Loucy (cell line): ENCODE data around the gene TRIM67.
A peak's percentile ranks its signal among the peaks of the same experiment; 100 is the strongest.

Source experiments
- H2AFZ ChIP-seq: fragments of 200-600 bp; sonication (generic); 2 replicates; pipeline ENCODE4 v1.6.0; 2016; ENCODE audit warnings: antibody characterized with exemption, mild to moderate bottlenecking, low read length, moderate library complexity
- H3F3A ChIP-seq: fragments of 200-600 bp; 2 replicates; pipeline ENCODE4 v1.6.0; 2016; ENCODE audit warnings: antibody characterized with exemption, low read depth, mild to moderate bottlenecking
- H3K27me3 ChIP-seq: fragments of 200-600 bp; sonication (generic); 2 replicates; pipeline ENCODE4 v1.6.1; 2014; ENCODE audit warnings: low read length, mild to moderate bottlenecking; ENCODE audit not compliant: insufficient read depth, poor library complexity, severe bottlenecking
- H3K36me3 ChIP-seq: fragments of 200-600 bp; sonication (generic); 2 replicates; pipeline ENCODE4 v1.6.1; 2016; ENCODE audit warnings: low read length; ENCODE audit not compliant: insufficient read depth
- H3K4me1 ChIP-seq: fragments of 200-600 bp; sonication (generic); 2 replicates; pipeline ENCODE4 v1.5.1; 2014; ENCODE audit warnings: low read length, mild to moderate bottlenecking; ENCODE audit not compliant: insufficient read depth, poor library complexity, severe bottlenecking
- H3K4me2 ChIP-seq: fragments of 200-600 bp; sonication (generic); 2 replicates; pipeline ENCODE4 v1.6.0; 2014; ENCODE audit warnings: antibody characterized with exemption, low read length, low read depth, mild to moderate bottlenecking; ENCODE audit not compliant: poor library complexity, severe bottlenecking
- H3K4me3 ChIP-seq: fragments of 200-600 bp; sonication (generic); 2 replicates; pipeline ENCODE4 v1.5.1; 2014; ENCODE audit warnings: low read length, mild to moderate bottlenecking, mixed read lengths; ENCODE audit not compliant: poor library complexity, severe bottlenecking
- H3K79me2 ChIP-seq: fragments of 200-600 bp; sonication (generic); 2 replicates; pipeline ENCODE4 v1.6.1; 2014; ENCODE audit warnings: low read length; ENCODE audit not compliant: insufficient read depth
- H3K9ac ChIP-seq: fragments of 200-600 bp; sonication (generic); 2 replicates; pipeline ENCODE4 v1.6.0; 2014; ENCODE audit warnings: mild to moderate bottlenecking, low read depth, low read length, moderate library complexity; ENCODE audit not compliant: poor library complexity, severe bottlenecking
- H3K9me2 ChIP-seq: fragments of 200-600 bp; sonication (generic); replicated peaks from 2 replicates; pipeline ENCODE4 v1.6.1; 2016; ENCODE audit warnings: low read depth, low read length, mixed read lengths
- H3K9me3 ChIP-seq: fragments of 200-600 bp; sonication (generic); 2 replicates; pipeline ENCODE4 v1.6.1; 2014; ENCODE audit warnings: mild to moderate bottlenecking, antibody characterized with exemption, low read length, low read depth; ENCODE audit not compliant: insufficient read depth
- H4K20me1 ChIP-seq: fragments of 200-600 bp; sonication (generic); 2 replicates; pipeline ENCODE4 v1.6.0; 2014; ENCODE audit warnings: antibody characterized with exemption, low read length, mild to moderate bottlenecking; ENCODE audit not compliant: insufficient read depth, poor library complexity, severe bottlenecking
- EZH2phosphoT487 ChIP-seq: fragments of 200-600 bp; IDR thresholded peaks from 2 replicates; pipeline ENCODE4 v1.6.1; 2018; ENCODE audit warnings: antibody characterized with exemption, mild to moderate bottlenecking, moderate library complexity, borderline replicate concordance
- TF ChIP-seq, protein P1 (sequence below): fragments of 200-600 bp; sonication (generic); conservative IDR thresholded peaks from 2 replicates; pipeline ENCODE4 v1.5.1; 2014; ENCODE audit warnings: mild to moderate bottlenecking, antibody characterized with exemption, low read length

TRIM67 gene

DNA sequence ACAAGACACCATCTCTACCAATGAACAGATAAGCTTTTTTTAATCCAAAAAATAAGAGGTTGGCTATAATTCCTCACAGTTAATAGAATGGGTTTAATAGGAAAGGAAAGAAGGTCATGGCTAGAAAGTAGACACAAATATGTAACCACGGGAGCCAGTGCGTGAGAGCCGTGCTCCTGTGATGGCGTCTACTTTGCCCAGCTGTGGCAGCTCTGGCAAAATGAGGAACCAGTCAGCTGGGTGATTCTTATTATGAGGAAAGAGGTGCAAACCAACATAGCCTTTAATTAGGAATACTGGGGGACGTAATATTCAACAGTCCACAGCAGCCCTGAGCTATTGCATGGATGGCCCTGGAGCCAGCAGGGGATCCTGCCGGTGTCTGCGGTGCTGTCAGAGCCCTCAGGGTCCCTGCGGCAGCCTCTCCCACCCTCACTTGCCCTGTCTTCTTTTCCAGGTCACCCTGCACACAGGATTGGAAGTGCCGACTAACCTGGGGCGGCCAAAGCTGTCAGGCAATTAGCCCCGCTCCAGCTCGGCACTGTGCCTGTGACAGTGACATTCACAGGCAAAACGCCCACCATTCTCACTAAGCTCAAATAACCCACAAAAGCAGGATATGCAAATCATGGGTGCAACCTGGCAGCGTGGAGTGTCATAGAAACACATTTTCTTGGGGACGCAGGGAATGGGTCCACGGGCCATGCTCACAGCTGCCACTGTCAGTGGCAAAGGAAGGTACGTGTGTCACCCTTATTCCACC is 53.2 kb downstream of the TRIM67 start:
- TF ChIP-seq, protein P1, sequence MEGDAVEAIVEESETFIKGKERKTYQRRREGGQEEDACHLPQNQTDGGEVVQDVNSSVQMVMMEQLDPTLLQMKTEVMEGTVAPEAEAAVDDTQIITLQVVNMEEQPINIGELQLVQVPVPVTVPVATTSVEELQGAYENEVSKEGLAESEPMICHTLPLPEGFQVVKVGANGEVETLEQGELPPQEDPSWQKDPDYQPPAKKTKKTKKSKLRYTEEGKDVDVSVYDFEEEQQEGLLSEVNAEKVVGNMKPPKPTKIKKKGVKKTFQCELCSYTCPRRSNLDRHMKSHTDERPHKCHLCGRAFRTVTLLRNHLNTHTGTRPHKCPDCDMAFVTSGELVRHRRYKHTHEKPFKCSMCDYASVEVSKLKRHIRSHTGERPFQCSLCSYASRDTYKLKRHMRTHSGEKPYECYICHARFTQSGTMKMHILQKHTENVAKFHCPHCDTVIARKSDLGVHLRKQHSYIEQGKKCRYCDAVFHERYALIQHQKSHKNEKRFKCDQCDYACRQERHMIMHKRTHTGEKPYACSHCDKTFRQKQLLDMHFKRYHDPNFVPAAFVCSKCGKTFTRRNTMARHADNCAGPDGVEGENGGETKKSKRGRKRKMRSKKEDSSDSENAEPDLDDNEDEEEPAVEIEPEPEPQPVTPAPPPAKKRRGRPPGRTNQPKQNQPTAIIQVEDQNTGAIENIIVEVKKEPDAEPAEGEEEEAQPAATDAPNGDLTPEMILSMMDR, result no peak
- TF ChIP-seq EZH2phosphoT487, result no peak
- Histone ChIP-seq H3K4me1 (peaks cover 5% of the 10 kb centered on the region), H3K79me2 (no peaks in the 10 kb centered on the region), H3K4me2 (no peak overlapping the region), H4K20me1 (no peaks in the 10 kb centered on the region), H3K9me2 (no peaks in the 10 kb centered on the region), H3K4me3 (no peak overlapping the region), H3K9ac (no peak overlapping the region), H3K36me3 (no peaks in the 10 kb centered on the region), H2AFZ (no peak overlapping the region), H3F3A (no peaks in the 10 kb centered on the region), H3K27me3 (no peaks in the 10 kb centered on the region), H3K9me3 (no peaks in the 10 kb centered on the region)

DNA sequence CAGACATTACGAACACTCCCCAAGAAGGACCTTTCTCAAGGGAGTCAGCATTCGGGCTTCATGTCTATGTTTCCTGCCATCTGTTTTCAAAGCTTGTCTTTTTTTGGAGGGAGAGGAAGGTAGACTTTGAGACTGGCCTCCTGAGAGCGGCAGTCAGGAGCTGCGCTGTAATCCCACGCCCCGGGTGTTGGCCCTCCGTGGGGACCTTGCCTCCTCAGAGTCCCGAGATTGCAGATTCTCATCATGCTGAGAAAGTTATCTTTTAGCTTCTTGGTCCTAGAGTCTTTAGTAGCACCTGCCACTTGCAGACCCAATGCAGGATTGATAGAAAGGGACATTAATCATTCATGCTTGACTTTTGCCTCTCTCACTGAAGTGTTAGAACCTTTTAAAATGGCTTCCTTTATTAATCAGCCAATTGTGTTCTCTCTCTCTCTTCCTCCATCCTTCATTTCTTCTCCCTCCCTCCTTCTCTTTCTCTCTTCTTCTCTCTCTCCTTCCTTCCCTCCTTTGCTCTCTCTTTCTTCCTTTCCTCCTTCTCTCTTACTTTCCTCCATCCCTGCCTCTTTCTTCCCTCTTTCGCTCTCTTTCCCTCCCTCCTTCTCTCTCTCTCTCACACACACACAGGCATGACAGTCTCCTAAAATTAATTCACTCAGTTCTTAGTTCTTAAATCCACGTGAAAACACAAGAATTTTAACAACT is 54.0 kb downstream of the TRIM67 start:
- H3K9me3 ChIP-seq, result no peaks in the 10 kb centered on the region
- peaks cover 5% of the 10 kb centered on the region for H3K4me1 ChIP-seq
- H3K79me2 ChIP-seq, result no peaks in the 10 kb centered on the region
- no peak overlapping the region for H3K9ac ChIP-seq
- no peak overlapping the region for H3K4me3 ChIP-seq
- no peak overlapping the region for H3K4me2 ChIP-seq
- H3F3A ChIP-seq, result no peaks in the 10 kb centered on the region
- H3K36me3 ChIP-seq, result no peaks in the 10 kb centered on the region
- H3K27me3 ChIP-seq, result no peaks in the 10 kb centered on the region
- H3K9me2 ChIP-seq, result no peaks in the 10 kb centered on the region
- no peaks in the 10 kb centered on the region for H4K20me1 ChIP-seq
- H2AFZ ChIP-seq, result 0 out of 2 replicates have a peak overlapping the region, but pooled peaks have one; percentile 28
- TF ChIP-seq EZH2phosphoT487, result no peak
- TF ChIP-seq, protein P1, result no peak

DNA sequence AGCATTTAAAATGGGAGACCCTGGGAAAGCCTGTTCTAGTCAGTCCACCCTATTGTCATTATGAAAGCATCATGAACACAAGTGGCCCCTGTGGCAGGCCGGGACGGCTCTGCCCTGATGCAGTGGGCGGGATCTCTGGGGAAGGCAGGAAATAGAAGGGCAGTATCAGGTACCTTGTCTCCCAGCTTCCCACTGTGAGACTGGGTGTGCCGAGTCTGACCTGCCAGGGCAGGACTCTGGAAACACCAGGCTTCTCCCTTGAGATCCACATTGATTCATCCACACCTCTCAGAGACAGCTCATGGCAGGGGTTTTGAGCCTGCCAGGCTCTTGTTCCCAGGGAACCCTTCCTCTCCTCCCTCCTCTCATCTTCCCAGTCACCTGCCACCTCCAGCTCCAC is 54.6 kb downstream of the TRIM67 start:
- Histone ChIP-seq H3K4me1 (peaks cover 5% of the 10 kb centered on the region), H3K4me3 (no peak overlapping the region), H3K79me2 (no peaks in the 10 kb centered on the region), H3K9ac (no peak overlapping the region), H3K4me2 (no peak overlapping the region), H3F3A (no peaks in the 10 kb centered on the region), H4K20me1 (no peaks in the 10 kb centered on the region), H3K9me3 (no peaks in the 10 kb centered on the region), H2AFZ (0 out of 2 replicates have a peak overlapping the region, but pooled peaks have one; percentile 28), H3K36me3 (no peaks in the 10 kb centered on the region), H3K9me2 (no peaks in the 10 kb centered on the region), H3K27me3 (no peaks in the 10 kb centered on the region)
- no peak for TF ChIP-seq EZH2phosphoT487
- TF ChIP-seq, protein P1, result no peak
